Mesenchymal stem cell (in vitro differentiated cells and primary cell): ENCODE results near the gene WDFY2.
A peak's percentile ranks its signal among the peaks of the same experiment; 100 is the strongest.

Experiments
- DNase-seq: peaks from one replicate; pipeline ENCODE4 v3.0.0-alpha.2; 2013
- H2AFZ ChIP-seq: one replicate; pipeline ENCODE4 v1.6.1; 2013; ENCODE audit warnings: low read depth, mild to moderate bottlenecking, control low read depth, inconsistent platforms, low read length, moderate library complexity
- H2AK5ac ChIP-seq: 2 replicates; pipeline ENCODE4 v1.6.1; 2013; ENCODE audit warnings: low read length, moderate library complexity, mild to moderate bottlenecking, inconsistent platforms; ENCODE audit not compliant: severe bottlenecking
- H2BK120ac ChIP-seq: one replicate; pipeline ENCODE4 v1.6.1; 2013; ENCODE audit warnings: low read depth, mild to moderate bottlenecking, inconsistent platforms, low read length, moderate library complexity
- H2BK12ac ChIP-seq, 2 experiments: one replicate each; pipeline ENCODE4 v1.6.1; 2013; ENCODE audit warnings: inconsistent platforms in 2 of 2, low read length in 2 of 2, mild to moderate bottlenecking in 2 of 2, moderate library complexity in 2 of 2, control low read depth in 1 of 2
- H2BK15ac ChIP-seq: one replicate; pipeline ENCODE4 v1.6.1; 2013; ENCODE audit warnings: mild to moderate bottlenecking, low read depth, inconsistent platforms; ENCODE audit not compliant: poor library complexity, severe bottlenecking
- H2BK5ac ChIP-seq: 2 replicates; pipeline ENCODE4 v1.6.1; 2013; ENCODE audit warnings: low read depth, mild to moderate bottlenecking, low read length, control low read depth, inconsistent platforms; ENCODE audit not compliant: poor library complexity, severe bottlenecking
- H3K14ac ChIP-seq, 2 experiments: one replicate each; pipeline ENCODE4 v1.6.1; 2013; ENCODE audit warnings: inconsistent platforms in 2 of 2, low read length in 2 of 2, control low read depth in 1 of 2, mild to moderate bottlenecking in 1 of 2, moderate library complexity in 1 of 2
- H3K18ac ChIP-seq, 2 experiments: one replicate each; pipeline ENCODE4 v1.6.1; 2013; ENCODE audit warnings: inconsistent platforms in 2 of 2, low read length in 2 of 2, control low read depth in 1 of 2, low read depth in 1 of 2, mild to moderate bottlenecking in 1 of 2
- H3K23ac ChIP-seq, 2 experiments: one replicate each; pipeline ENCODE4 v1.6.1; 2013; ENCODE audit warnings: inconsistent platforms in 2 of 2, low read length in 2 of 2, mild to moderate bottlenecking in 2 of 2, moderate library complexity in 2 of 2, control low read depth in 1 of 2
- H3K27ac ChIP-seq: 2 replicates; pipeline ENCODE4 v1.5.1; 2013; ENCODE audit warnings: mild to moderate bottlenecking, moderate library complexity, low read length, control low read depth, inconsistent platforms; ENCODE audit not compliant: poor library complexity, severe bottlenecking
- H3K27me3 ChIP-seq, 2 experiments: 2 replicates each; pipeline versions ENCODE4 v1.6.1 to v1.7.0; 2013; ENCODE audit warnings: low read length in 2 of 2, mild to moderate bottlenecking in 2 of 2, moderate library complexity in 2 of 2, control low read depth in 1 of 2, inconsistent platforms in 1 of 2; ENCODE audit not compliant: control insufficient read depth in 1 of 2, insufficient read depth in 1 of 2
- H3K36me3 ChIP-seq, 2 experiments: 2 replicates each; pipeline versions ENCODE4 v1.6.1 to v1.7.0; 2013; ENCODE audit warnings: low read length in 2 of 2, control low read depth in 1 of 2, inconsistent platforms in 1 of 2, low read depth in 1 of 2, mild to moderate bottlenecking in 1 of 2; ENCODE audit not compliant: insufficient read depth in 2 of 2, control insufficient read depth in 1 of 2
- H3K4ac ChIP-seq, 2 experiments: one replicate each; pipeline ENCODE4 v1.6.1; 2013; ENCODE audit warnings: inconsistent platforms in 2 of 2, low read length in 2 of 2, mild to moderate bottlenecking in 2 of 2, moderate library complexity in 2 of 2, control low read depth in 1 of 2, low read depth in 1 of 2
- H3K4me1 ChIP-seq: 2 replicates; pipeline ENCODE4 v1.6.1; 2013; ENCODE audit warnings: low read depth, low read length, control low read depth; ENCODE audit not compliant: control insufficient read depth, insufficient read depth
- H3K4me2 ChIP-seq: 2 replicates; pipeline ENCODE4 v1.6.1; 2013; ENCODE audit warnings: low read length, mild to moderate bottlenecking, inconsistent platforms; ENCODE audit not compliant: poor library complexity, severe bottlenecking
- H3K4me3 ChIP-seq, 2 experiments: 2 replicates each; pipeline versions ENCODE4 v1.5.1 to v1.7.0; 2013; ENCODE audit warnings: low read length in 2 of 2, mild to moderate bottlenecking in 2 of 2, control low read depth in 1 of 2, low read depth in 1 of 2; ENCODE audit not compliant: insufficient read depth in 1 of 2
- H3K79me1 ChIP-seq: replicated peaks from 2 replicates; pipeline ENCODE4 v1.6.1; 2013; ENCODE audit warnings: mild to moderate bottlenecking, control low read depth, low read length, inconsistent platforms; ENCODE audit not compliant: poor library complexity, severe bottlenecking
- H3K9ac ChIP-seq: 2 replicates; pipeline ENCODE4 v1.7.0; 2013; ENCODE audit warnings: mild to moderate bottlenecking, low read length, moderate library complexity
- H3K9me3 ChIP-seq: 2 replicates; pipeline ENCODE4 v1.7.0; 2013; ENCODE audit warnings: mild to moderate bottlenecking, low read length; ENCODE audit not compliant: control insufficient read depth
- H4K8ac ChIP-seq: one replicate; pipeline ENCODE4 v1.6.1; 2013; ENCODE audit warnings: inconsistent platforms, mild to moderate bottlenecking, low read length, moderate library complexity
- H4K91ac ChIP-seq: one replicate; pipeline ENCODE4 v1.6.1; 2013; ENCODE audit warnings: mild to moderate bottlenecking, low read length, inconsistent platforms
- WGBS: methylation state at CpG from one replicate; pipeline ENCODE4 v1.1.7; 2013; ENCODE audit warnings: mixed read lengths; 5-methylcytosine and 5-hydroxymethylcytosine counted together

WDFY2 gene

GRCh38 chr13:51742031-51742430 lies 157.8 kb downstream of the WDFY2 start:
- Histone ChIP-seq H3K4me1 (peaks cover 1% of the 10 kb centered on the region), H3K27ac (no peak overlapping the region), H2BK5ac (no peak overlapping the region), H3K4me2 (no peak overlapping the region), H3K27me3 (no peaks in the 10 kb centered on the region), H3K9me3 (peaks cover 3% of the 10 kb centered on the region), H2AFZ (no peak overlapping the region), H2BK15ac (no peak overlapping the region), H3K79me1 (peaks cover 28% of the 10 kb centered on the region), H3K14ac (no peak overlapping the region), H4K8ac (peak overlapping the region; percentile 36), H3K23ac (peak overlapping the region in 1 of 2 experiments; percentile 7), H4K91ac (peak overlapping the region; percentile 40), H3K4ac (peak overlapping the region in 1 of 2 experiments; percentile 4), H2AK5ac (no peak overlapping the region), H3K4me3 (no peak overlapping the region), H3K18ac (peak overlapping the region in 1 of 2 experiments; percentile 5), H3K9ac (no peak overlapping the region), H3K36me3 (peaks cover 18 to 59% of the 10 kb centered on the region in 2 experiments), H2BK120ac (no peak overlapping the region), H2BK12ac (no peak overlapping the region)
- 100% methylated on average over 2 of the region's 2 CpGs for WGBS
- DNase-seq, result no peak

- Histone ChIP-seq H2BK5ac (no peak overlapping the region), H4K8ac (no peak overlapping the region), H3K14ac (no peak overlapping the region), H3K36me3 (peaks cover 21 to 62% of the 10 kb centered on the region in 2 experiments), H3K79me1 (peaks cover 29% of the 10 kb centered on the region), H3K9ac (no peak overlapping the region), H2AK5ac (no peak overlapping the region), H3K4me1 (peaks cover 1% of the 10 kb centered on the region), H3K23ac (no peak overlapping the region), H3K27ac (no peak overlapping the region), H2BK15ac (no peak overlapping the region), H3K27me3 (no peaks in the 10 kb centered on the region), H3K9me3 (peaks cover 8% of the 10 kb centered on the region), H3K18ac (no peak overlapping the region), H2AFZ (no peak overlapping the region), H2BK12ac (no peak overlapping the region), H3K4me2 (no peak overlapping the region), H2BK120ac (no peak overlapping the region), H3K4ac (no peak overlapping the region), H4K91ac (no peak overlapping the region), H3K4me3 (no peak overlapping the region)
- DNase-seq, result no peak
- WGBS, result no CpG with 5 or more reads among the region's 2 CpGs
Observed at GRCh38 chr13:51742611-51743010, 158.3 kb downstream of the WDFY2 start.

- Histone ChIP-seq H3K9ac (no peak overlapping the region), H4K8ac (no peak overlapping the region), H3K14ac (no peak overlapping the region), H3K27ac (no peak overlapping the region), H2BK5ac (no peak overlapping the region), H2AFZ (no peak overlapping the region), H3K4me1 (no peaks in the 10 kb centered on the region), H3K9me3 (peaks cover 27% of the 10 kb centered on the region), H3K4me3 (no peak overlapping the region), H4K91ac (no peak overlapping the region), H2AK5ac (no peak overlapping the region), H3K79me1 (peaks cover 26% of the 10 kb centered on the region), H3K18ac (no peak overlapping the region), H3K23ac (no peak overlapping the region), H3K36me3 (peaks cover 18 to 79% of the 10 kb centered on the region in 2 experiments), H3K27me3 (no peaks in the 10 kb centered on the region), H3K4ac (no peak overlapping the region), H2BK15ac (no peak overlapping the region), H2BK120ac (no peak overlapping the region), H3K4me2 (no peak overlapping the region), H2BK12ac (no peak overlapping the region)
- 92% methylated on average over 2 of the region's 2 CpGs for WGBS
- no peak for DNase-seq
Observed at GRCh38 chr13:51745243-51745642, 161.0 kb downstream of the WDFY2 start.

GRCh38 chr13:51746802-51747201 lies 162.5 kb downstream of the WDFY2 start:
- Histone ChIP-seq H3K4me1 (no peaks in the 10 kb centered on the region), H3K23ac (no peak overlapping the region), H2BK120ac (no peak overlapping the region), H4K91ac (no peak overlapping the region), H3K4ac (no peak overlapping the region), H3K4me2 (no peak overlapping the region), H2BK15ac (no peak overlapping the region), H4K8ac (no peak overlapping the region), H3K27me3 (no peaks in the 10 kb centered on the region), H3K79me1 (peaks cover 24% of the 10 kb centered on the region), H3K36me3 (peaks cover 14 to 86% of the 10 kb centered on the region in 2 experiments), H2BK5ac (no peak overlapping the region), H3K18ac (no peak overlapping the region), H2AFZ (no peak overlapping the region), H2AK5ac (no peak overlapping the region), H3K14ac (no peak overlapping the region), H3K4me3 (no peak overlapping the region), H3K27ac (no peak overlapping the region), H3K9me3 (peaks cover 27% of the 10 kb centered on the region), H3K9ac (no peak overlapping the region), H2BK12ac (no peak overlapping the region)
- DNase-seq, result no peak
- no CpG with 5 or more reads among the region's 2 CpGs for WGBS
